WTC11 (cell line): ENCODE results near the gene LMAN2. TPM values are rescaled to one million over a fixed set of nuclear protein-coding genes. Genes with fewer than 3 reads are reported as not detected.

ENCODE experiments used
- ATAC-seq: fragments of 200-7000 bp; cut with Tn5 transposase; 2 replicates; pipeline ENCODE4 v1.10.0; 2021; ENCODE audit warnings: mild to moderate bottlenecking, moderate library complexity
- CTCF ChIA-PET: fragments of 300-600 bp; sonication (Branson Sonifier 250); formaldehyde crosslinking; loops from one replicate; lab custom pipeline; 2021; ENCODE audit warnings: antibody characterized with exemption; lab: Charles Lee
- POLR2A ChIA-PET: fragments of 350-600 bp; sonication (Branson Sonifier 250); formaldehyde crosslinking; loops from one replicate; lab custom pipeline; 2021; ENCODE audit warnings: antibody characterized with exemption; lab: Charles Lee
- DNase-seq: peaks from one replicate; pipeline ENCODE4 v3.0.0; 2021; ENCODE audit warnings: low spot score
- H3K27ac Mint-ChIP-seq: 2 replicates; pipeline ENCODE4 v1.8.0; 2021; ENCODE audit warnings: mixed read lengths
- H3K27me3 Mint-ChIP-seq: 2 replicates; pipeline ENCODE4 v1.8.0; 2021; ENCODE audit warnings: low read depth, mild to moderate bottlenecking, moderate library complexity, mixed read lengths
- H3K36me3 Mint-ChIP-seq: 2 replicates; pipeline ENCODE4 v1.8.0; 2021; ENCODE audit warnings: mixed read lengths
- H3K4me1 Mint-ChIP-seq: 2 replicates; pipeline ENCODE4 v1.8.0; 2022; ENCODE audit warnings: mixed read lengths
- H3K4me3 Mint-ChIP-seq: 2 replicates; pipeline ENCODE4 v1.8.0; 2021; ENCODE audit warnings: mild to moderate bottlenecking, moderate library complexity, mixed read lengths
- H3K9me3 Mint-ChIP-seq: 2 replicates; pipeline ENCODE4 v1.8.0; 2021; ENCODE audit warnings: mixed read lengths
- CREM ChIP-seq: sonication (generic); formaldehyde crosslinking; IDR thresholded peaks from 2 replicates; pipeline ENCODE4 v1.8.1; 2022; ENCODE audit warnings: mild to moderate bottlenecking, missing genetic modification reagents, moderate library complexity
- RELA ChIP-seq: sonication (generic); formaldehyde crosslinking; IDR thresholded peaks from 2 replicates; pipeline ENCODE4 v1.8.1; 2022; ENCODE audit warnings: missing genetic modification reagents, mild to moderate bottlenecking, borderline replicate concordance
- ZBTB43 ChIP-seq: sonication (generic); formaldehyde crosslinking; IDR thresholded peaks from 2 replicates; pipeline ENCODE4 v1.8.1; 2023; ENCODE audit warnings: mild to moderate bottlenecking, missing genetic modification reagents
- total RNA-seq: library from RNA; stranded (reverse); gene quantifications from 3 replicates; pipeline ENCODE4 v1.2.3, GENCODE V29; 2021
- TF ChIP-seq, protein P1 (sequence below): sonication (generic); formaldehyde crosslinking; IDR thresholded peaks from 2 replicates; pipeline ENCODE4 v1.8.0; 2022; ENCODE audit warnings: mild to moderate bottlenecking, missing genetic modification reagents
- TF ChIP-seq, protein P2 (sequence below): sonication (generic); formaldehyde crosslinking; IDR thresholded peaks from 2 replicates; pipeline ENCODE4 v1.8.0; 2023; ENCODE audit warnings: missing genetic modification reagents, mild to moderate bottlenecking, borderline replicate concordance
- TF ChIP-seq, protein P3 (sequence below): sonication (generic); formaldehyde crosslinking; IDR thresholded peaks from 2 replicates; pipeline ENCODE4 v1.8.1; 2023; ENCODE audit warnings: mild to moderate bottlenecking, moderate library complexity, missing genetic modification reagents
- TF ChIP-seq, protein P4 (sequence below): sonication (generic); formaldehyde crosslinking; IDR thresholded peaks from 2 replicates; pipeline ENCODE4 v1.8.1; 2022; ENCODE audit warnings: low read depth, mild to moderate bottlenecking, moderate library complexity, missing genetic modification reagents, borderline replicate concordance
- TF ChIP-seq, protein P5 (sequence below): fragments of 250-450 bp; sonication (Bioruptor Pico); IDR thresholded peaks from 2 replicates; pipeline ENCODE4 v1.9.0; 2021; ENCODE audit warnings: moderate library complexity, mild to moderate bottlenecking, inconsistent platforms, borderline replicate concordance

The LMAN2 gene
- total RNA-seq, 1 experiment from 2014 or later = 162 TPM

DNA sequence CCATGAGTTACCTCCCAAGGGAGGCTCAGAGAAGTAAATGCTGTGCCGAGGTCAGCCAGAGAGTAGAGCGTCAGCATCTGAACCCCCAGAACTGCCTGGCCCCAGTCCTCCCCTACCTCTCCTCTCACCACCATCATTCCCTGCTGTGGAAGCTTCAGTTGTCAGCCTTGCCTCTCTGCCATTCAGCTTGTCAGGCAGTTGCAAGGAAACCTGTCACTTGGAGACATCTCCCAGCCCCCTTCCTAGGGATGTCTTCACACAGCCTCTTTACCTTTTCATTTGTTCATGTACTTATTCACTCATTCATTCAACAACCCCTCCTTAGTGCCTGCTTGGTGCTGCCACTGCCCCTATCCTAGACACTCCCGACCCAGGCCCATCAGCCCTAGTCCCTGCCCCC is 8.4 kb upstream of the LMAN2 start (continued):
- TF ChIP-seq, protein P1, sequence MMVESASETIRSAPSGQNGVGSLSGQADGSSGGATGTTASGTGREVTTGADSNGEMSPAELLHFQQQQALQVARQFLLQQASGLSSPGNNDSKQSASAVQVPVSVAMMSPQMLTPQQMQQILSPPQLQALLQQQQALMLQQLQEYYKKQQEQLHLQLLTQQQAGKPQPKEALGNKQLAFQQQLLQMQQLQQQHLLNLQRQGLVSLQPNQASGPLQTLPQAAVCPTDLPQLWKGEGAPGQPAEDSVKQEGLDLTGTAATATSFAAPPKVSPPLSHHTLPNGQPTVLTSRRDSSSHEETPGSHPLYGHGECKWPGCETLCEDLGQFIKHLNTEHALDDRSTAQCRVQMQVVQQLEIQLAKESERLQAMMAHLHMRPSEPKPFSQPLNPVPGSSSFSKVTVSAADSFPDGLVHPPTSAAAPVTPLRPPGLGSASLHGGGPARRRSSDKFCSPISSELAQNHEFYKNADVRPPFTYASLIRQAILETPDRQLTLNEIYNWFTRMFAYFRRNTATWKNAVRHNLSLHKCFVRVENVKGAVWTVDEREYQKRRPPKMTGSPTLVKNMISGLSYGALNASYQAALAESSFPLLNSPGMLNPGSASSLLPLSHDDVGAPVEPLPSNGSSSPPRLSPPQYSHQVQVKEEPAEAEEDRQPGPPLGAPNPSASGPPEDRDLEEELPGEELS (CRISPR knock-in tag) = no peak
- TF ChIP-seq, all 79 proteins: peak for 0

DNA sequence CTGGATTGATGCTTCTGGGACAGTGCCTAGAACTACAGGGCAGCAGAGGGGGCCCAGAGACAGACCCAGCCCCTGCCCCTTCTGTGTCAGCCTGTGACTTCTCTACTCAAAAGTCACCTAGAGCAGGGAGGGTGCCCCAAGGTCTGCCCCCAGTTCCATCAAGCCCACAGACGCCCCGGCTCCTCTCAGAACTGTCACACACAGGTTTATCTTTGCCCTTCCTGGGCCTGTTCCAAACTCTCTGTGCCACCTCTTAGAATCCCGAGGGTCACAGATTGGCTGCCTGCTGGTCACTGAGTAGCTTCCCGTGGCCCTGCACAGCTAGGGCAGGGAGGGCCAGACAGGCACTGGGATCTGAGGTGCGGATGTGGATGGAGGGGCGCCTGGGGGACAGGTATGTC is 8.0 kb upstream of the LMAN2 start:
- no peak for DNase-seq
- ChIA-PET POLR2A (no interaction called here), CTCF (interaction anchor here (1.2 to 4.6 kb wide), 5 partner anchors 10 to 50 kb away, joined by 3 to 26 read pairs (median 6); no protein-coding TSS in a partner anchor)
- no peak for ATAC-seq
- TF ChIP-seq, protein P2, sequence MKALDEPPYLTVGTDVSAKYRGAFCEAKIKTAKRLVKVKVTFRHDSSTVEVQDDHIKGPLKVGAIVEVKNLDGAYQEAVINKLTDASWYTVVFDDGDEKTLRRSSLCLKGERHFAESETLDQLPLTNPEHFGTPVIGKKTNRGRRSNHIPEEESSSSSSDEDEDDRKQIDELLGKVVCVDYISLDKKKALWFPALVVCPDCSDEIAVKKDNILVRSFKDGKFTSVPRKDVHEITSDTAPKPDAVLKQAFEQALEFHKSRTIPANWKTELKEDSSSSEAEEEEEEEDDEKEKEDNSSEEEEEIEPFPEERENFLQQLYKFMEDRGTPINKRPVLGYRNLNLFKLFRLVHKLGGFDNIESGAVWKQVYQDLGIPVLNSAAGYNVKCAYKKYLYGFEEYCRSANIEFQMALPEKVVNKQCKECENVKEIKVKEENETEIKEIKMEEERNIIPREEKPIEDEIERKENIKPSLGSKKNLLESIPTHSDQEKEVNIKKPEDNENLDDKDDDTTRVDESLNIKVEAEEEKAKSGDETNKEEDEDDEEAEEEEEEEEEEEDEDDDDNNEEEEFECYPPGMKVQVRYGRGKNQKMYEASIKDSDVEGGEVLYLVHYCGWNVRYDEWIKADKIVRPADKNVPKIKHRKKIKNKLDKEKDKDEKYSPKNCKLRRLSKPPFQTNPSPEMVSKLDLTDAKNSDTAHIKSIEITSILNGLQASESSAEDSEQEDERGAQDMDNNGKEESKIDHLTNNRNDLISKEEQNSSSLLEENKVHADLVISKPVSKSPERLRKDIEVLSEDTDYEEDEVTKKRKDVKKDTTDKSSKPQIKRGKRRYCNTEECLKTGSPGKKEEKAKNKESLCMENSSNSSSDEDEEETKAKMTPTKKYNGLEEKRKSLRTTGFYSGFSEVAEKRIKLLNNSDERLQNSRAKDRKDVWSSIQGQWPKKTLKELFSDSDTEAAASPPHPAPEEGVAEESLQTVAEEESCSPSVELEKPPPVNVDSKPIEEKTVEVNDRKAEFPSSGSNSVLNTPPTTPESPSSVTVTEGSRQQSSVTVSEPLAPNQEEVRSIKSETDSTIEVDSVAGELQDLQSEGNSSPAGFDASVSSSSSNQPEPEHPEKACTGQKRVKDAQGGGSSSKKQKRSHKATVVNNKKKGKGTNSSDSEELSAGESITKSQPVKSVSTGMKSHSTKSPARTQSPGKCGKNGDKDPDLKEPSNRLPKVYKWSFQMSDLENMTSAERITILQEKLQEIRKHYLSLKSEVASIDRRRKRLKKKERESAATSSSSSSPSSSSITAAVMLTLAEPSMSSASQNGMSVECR = no peak
- TF ChIP-seq RELA = no peak
- Mint-ChIP-seq H3K9me3 (peaks cover 14% of the 10 kb centered on the region), H3K27me3 (peaks cover 31% of the 10 kb centered on the region), H3K4me1 (peaks cover 21% of the 10 kb centered on the region), H3K36me3 (no peaks in the 10 kb centered on the region), H3K4me3 (no peak overlapping the region), H3K27ac (no peak overlapping the region)

GRCh38 chr5:177358370-177358819 is 6.9 kb upstream of the LMAN2 start:
- TF ChIP-seq, protein P3, sequence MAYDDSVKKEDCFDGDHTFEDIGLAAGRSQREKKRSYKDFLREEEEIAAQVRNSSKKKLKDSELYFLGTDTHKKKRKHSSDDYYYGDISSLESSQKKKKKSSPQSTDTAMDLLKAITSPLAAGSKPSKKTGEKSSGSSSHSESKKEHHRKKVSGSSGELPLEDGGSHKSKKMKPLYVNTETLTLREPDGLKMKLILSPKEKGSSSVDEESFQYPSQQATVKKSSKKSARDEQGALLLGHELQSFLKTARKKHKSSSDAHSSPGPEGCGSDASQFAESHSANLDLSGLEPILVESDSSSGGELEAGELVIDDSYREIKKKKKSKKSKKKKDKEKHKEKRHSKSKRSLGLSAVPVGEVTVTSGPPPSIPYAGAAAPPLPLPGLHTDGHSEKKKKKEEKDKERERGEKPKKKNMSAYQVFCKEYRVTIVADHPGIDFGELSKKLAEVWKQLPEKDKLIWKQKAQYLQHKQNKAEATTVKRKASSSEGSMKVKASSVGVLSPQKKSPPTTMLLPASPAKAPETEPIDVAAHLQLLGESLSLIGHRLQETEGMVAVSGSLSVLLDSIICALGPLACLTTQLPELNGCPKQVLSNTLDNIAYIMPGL (CRISPR knock-in tag) = no peak
- TF ChIP-seq ZBTB43 (CRISPR knock-in tag) (no peak), CREM (CRISPR knock-in tag) (no peak)
- TF ChIP-seq, protein P4, sequence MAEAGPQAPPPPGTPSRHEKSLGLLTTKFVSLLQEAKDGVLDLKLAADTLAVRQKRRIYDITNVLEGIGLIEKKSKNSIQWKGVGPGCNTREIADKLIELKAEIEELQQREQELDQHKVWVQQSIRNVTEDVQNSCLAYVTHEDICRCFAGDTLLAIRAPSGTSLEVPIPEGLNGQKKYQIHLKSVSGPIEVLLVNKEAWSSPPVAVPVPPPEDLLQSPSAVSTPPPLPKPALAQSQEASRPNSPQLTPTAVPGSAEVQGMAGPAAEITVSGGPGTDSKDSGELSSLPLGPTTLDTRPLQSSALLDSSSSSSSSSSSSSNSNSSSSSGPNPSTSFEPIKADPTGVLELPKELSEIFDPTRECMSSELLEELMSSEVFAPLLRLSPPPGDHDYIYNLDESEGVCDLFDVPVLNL (CRISPR knock-in tag) = no peak
- TF ChIP-seq, protein P5, sequence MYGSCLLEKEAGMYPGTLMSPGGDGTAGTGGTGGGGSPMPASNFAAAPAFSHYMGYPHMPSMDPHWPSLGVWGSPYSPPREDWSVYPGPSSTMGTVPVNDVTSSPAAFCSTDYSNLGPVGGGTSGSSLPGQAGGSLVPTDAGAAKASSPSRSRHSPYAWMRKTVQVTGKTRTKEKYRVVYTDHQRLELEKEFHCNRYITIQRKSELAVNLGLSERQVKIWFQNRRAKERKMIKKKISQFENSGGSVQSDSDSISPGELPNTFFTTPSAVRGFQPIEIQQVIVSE (CRISPR knock-in tag) = no peak
- ATAC-seq = no peak
- peaks cover 14% of the 10 kb centered on the region for H3K9me3 Mint-ChIP-seq
- no peak overlapping the region for H3K4me3 Mint-ChIP-seq
- no peaks in the 10 kb centered on the region for H3K36me3 Mint-ChIP-seq
- ChIA-PET CTCF (interaction anchor here (1.1 to 4.6 kb wide), 5 partner anchors 9 to 49 kb away, joined by 3 to 26 read pairs (median 4); no protein-coding TSS in a partner anchor), POLR2A (no interaction called here)
- H3K27ac Mint-ChIP-seq = no peak overlapping the region
- DNase-seq = no peak
- H3K27me3 Mint-ChIP-seq = peaks cover 38% of the 10 kb centered on the region
- peaks cover 12% of the 10 kb centered on the region for H3K4me1 Mint-ChIP-seq
